ENCODE measurements around the gene CIZ1.

The CIZ1 gene

GRCh38 chr9:128162215-128163026 is 29.0 kb downstream of the CIZ1 start:
- DNase-seq, result no peak

DNA sequence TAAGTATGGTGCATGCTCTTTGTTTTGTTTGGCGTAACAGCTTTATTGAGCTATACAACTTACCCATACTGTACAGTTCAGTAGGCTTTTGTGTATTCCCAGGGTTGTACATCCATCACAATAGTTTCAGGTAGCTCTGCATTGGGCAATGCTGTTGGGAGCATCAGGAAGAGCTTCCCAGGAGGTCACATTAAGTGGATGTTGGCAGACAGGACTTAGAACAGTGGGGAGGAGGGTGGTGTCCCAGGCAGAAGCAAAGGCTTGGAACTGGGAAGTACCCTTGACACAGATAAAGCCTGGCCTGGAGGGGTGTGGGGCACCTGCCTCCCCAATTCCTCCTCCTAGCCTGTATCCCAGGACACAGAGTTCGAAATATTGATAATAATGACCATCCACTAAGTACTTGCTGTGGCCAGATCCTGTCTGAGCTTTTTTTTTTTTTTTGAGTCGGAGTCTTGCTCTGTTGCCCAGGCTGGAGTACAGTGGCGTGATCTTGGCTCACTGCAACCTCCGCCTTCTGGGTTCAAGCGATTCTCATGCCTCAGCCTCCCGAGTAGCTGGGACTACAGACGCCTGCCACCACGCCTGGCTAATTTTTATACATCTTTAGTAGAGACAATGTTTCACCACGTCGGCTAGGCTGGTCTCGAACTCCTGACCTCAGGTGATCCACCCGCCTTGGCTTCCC is 30.0 kb downstream of the CIZ1 start:
- DNase-seq, result no peak

DNA sequence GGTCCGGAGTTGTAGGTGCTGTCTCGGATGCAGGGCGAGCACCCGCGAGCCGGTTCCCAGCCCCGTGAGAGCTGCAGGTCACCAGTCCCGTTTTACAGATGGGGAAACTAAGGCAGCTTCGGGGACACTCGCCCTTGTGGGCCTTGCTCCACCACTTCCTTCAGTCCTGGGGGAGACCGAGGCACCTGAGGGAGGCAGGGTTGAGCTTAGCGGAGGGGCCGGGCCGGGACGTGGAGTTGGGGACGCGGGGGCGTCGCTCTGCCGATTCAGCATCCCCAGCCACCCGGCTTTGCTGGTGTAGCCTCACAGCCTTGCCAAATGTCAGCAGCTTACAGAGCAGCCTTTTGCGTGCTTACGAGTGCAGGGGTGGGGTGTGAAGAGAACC is 30.8 kb downstream of the CIZ1 start:
- no peak for DNase-seq

DNA sequence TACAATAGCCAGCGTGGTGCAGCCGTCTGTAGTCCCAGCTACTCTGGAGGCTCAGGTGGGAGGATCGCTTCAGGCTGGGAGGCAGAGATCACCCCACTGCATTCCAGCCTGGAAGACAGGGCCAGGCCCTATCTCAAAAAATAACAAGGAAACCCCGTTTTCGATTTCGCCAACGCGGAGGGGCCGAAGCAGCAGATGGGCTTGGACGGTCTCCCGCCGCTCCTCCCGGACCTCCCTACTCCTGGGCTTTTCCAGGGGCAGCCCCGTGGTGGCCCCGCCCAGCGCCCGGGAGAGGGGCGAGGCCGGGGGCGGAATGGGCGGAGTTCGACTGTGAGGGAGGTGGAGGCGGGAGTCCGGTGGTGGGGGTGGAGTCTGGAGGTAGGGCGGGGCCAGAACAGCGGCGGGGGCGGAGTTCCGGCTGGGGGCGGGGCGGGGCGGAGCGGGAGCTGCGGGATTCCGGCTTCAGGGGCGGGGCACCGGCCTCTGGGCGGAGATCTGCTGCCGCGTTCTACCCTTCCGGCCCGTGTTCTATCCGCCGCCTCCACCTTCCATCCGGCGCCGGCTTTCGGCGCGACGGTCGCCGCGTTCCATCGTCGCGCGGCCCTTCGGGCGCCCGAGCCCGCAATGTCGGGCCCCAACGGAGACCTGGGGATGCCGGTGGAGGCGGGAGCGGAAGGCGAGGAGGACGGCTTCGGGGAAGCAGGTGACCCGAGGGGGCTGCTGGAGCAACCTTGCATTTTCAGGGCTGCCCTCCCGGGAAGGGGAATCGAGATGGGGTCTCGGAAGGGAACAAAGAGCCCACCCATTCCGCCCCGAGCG is 31.4 kb downstream of the CIZ1 start, which contains the start of gene BBLN:
BBLN (plus strand) TSS at position 482 of the 819 bp plus-strand sequence; CDS start at position 625, 143 bp downstream.
- DNase-seq, result peak; percentile 78 to 88

- no peak for DNase-seq
Measured at GRCh38 chr9:128159522-128159783, 31.9 kb downstream of the CIZ1 start.

- DNase-seq, result no peak
Measured at GRCh38 chr9:128155736-128156500, 35.5 kb downstream of the CIZ1 start.

- DNase-seq, result no peak
Measured at GRCh38 chr9:128153947-128154695, 37.3 kb downstream of the CIZ1 start.

DNA sequence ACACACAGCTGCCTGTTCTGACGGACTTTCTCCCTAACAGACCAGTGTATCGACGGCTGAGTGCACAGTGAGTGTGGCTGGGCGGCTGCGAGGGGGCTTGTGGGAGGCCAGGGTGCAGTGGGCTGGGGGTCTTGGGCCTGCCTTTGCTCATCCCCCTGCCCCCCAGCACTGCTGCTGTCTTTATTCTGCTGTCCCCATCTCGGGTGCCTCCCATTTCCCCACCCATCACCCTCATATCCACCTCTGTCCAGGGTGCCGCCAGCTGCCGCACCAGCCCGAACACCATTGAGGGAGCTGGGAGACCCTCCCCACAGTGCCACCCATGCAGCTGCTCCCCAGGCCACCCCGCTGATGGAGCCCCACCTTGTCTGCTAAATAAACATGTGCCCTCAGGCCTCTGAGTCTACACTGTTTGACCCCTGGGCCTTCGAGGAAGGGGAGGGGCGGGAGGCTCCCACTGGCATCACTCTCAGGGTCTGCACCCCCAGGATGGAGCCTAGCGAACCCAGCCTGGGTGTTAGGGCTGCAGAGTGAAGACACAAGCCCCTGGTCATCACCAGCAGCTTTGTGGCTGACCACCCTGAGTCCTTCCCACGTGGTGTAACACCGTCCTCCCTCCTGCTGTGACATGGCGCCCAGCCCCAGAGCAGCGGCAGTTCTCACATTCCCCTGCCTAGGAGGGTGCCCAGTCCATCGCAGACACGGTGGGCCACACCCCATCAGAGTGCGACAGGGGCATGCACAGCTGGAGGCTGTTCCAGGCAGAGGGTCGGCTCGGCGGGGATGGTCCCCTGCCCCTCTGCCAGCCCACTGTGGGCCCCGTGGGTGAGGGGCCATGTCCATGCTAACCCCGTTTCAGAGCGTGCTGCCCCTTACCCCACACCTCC is 38.1 kb downstream of the CIZ1 start:
- no peak for DNase-seq

- no peak for DNase-seq
Measured at GRCh38 chr9:128152133-128153059, 39.0 kb downstream of the CIZ1 start.

DNA sequence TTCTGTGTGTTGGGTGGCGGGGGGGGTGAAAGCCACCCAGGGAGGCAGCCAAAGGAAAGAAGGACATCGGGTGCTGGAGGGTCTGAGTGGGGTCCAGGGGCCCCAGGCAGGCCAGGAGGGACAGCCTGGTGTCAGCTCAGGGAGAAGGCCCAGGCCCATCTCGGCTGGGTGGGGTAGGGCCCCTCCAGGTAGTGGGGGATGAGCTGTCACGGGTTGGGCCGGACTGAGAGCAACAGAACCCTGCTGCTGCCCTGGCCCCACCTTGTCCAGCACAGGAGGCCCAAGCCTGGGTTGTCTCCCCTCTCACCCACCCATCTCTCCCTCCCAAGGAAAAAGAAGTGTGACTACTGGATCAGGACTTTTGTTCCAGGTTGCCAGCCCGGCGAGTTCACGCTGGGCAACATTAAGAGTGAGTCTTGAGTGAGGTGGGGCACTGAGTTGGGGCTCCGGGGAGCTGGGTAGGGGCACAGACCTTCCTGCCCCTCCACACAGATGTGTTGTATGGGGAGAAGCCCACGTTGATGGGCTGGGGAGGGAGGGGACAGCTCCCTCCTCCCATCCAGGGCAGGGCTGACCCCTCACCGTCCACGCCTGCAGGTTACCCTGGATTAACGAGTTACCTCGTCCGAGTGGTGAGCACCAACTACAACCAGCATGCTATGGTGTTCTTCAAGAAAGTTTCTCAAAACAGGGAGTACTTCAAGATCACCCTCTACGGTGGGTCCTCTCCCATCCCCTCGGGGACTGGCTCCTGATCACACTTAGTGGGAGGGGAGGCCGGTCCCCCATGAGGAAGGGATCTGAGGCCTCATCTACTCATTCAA is 39.9 kb downstream of the CIZ1 start:
- DNase-seq, result no peak

GRCh38 chr9:128150594-128151308 is 40.6 kb downstream of the CIZ1 start:
- DNase-seq, result no peak

DNA sequence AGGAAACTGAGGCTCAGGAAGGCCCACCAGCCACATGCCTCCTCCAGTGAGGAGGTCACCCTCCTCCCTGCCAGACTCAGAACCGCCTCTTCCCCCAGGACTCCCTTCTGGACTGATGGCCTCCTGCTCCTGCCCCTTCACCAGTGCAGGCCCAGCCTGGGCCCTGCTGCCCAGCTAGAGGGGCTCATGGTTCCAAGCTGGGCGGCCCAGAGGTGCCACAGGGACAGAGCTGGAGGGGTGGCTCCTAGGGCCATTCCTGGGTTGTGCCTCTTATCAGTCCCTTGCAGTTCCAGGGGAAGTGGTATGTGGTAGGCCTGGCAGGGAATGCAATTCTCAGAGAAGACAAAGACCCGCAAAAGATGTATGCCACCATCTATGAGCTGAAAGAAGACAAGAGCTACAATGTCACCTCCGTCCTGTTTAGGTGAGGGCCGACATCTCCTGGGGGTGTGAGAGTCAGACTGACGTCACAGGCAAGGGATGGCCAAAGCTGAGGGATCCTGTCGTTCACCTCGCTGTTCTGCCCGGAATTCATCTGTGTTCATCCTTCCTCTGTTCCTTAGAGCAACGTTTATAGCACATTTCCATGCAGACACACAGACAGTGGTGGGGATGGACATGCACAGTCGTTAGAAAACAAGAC is 41.3 kb downstream of the CIZ1 start:
- no peak for DNase-seq

- DNase-seq, result no peak
Measured at GRCh38 chr9:128149001-128149701, 42.2 kb downstream of the CIZ1 start, which contains the start of gene LCN2. Gene LCN2 (plus strand): TSS chr9:128149453. CDS start chr9:128149526, 73 bp downstream.

GRCh38 chr9:128148509-128149000 is 42.8 kb downstream of the CIZ1 start:
- DNase-seq, result no peak

- DNase-seq, result no peak
Measured at GRCh38 chr9:128146591-128147120, 44.7 kb downstream of the CIZ1 start.

GRCh38 chr9:128145951-128146351 is 45.4 kb downstream of the CIZ1 start:
- DNase-seq, result no peak

- DNase-seq, result no peak
Measured at GRCh38 chr9:128145536-128145935, 45.8 kb downstream of the CIZ1 start.
